ENCODE data around the gene EMC7. TPM values are rescaled to one million over a fixed set of nuclear protein-coding genes. Genes with fewer than 3 reads are reported as not detected.

The EMC7 gene
- total RNA-seq, 1 donor: 57.4 TPM

- TF ChIP-seq, protein P1, sequence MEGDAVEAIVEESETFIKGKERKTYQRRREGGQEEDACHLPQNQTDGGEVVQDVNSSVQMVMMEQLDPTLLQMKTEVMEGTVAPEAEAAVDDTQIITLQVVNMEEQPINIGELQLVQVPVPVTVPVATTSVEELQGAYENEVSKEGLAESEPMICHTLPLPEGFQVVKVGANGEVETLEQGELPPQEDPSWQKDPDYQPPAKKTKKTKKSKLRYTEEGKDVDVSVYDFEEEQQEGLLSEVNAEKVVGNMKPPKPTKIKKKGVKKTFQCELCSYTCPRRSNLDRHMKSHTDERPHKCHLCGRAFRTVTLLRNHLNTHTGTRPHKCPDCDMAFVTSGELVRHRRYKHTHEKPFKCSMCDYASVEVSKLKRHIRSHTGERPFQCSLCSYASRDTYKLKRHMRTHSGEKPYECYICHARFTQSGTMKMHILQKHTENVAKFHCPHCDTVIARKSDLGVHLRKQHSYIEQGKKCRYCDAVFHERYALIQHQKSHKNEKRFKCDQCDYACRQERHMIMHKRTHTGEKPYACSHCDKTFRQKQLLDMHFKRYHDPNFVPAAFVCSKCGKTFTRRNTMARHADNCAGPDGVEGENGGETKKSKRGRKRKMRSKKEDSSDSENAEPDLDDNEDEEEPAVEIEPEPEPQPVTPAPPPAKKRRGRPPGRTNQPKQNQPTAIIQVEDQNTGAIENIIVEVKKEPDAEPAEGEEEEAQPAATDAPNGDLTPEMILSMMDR (IDR thresholded peaks at IDR 0.05; ENCODE audit: insufficient read depth, low read depth, low read length): no peak
- no peak overlapping the region for H3K4me3 ChIP-seq (ENCODE audit: low read depth, low read length)
- DNase-seq (ENCODE audit: low read depth): no peak
Measured at GRCh38 chr15:34065941-34066340, 35.7 kb downstream of the EMC7 start.

GRCh38 chr15:34065261-34065660, 36.4 kb downstream of the EMC7 start:
- no peak for DNase-seq (ENCODE audit: low read depth)

DNA sequence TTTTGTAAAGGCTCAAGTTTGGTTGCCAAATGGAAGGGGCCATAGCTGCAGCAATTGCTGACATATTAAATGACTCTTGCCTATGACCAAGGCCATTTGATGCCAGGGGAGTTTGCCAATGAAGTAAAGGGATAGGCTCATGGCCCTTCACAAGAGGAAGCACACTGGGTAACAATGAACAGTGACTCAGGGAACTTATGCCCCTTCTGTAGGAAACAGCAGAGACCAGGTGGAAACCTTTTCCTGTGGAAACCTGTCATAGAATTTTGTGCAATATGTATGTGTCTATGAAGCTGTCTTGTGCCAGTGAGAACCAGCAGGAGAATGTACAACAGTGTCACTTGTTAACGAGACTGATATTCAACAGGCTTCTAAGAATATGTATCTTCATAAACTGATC, 37.2 kb downstream of the EMC7 start:
- TF ChIP-seq, protein P1 (IDR thresholded peaks at IDR 0.05; ENCODE audit: insufficient read depth, low read depth, low read length): no peak
- no peak overlapping the region for H3K4me3 ChIP-seq (ENCODE audit: low read depth, low read length)
- no peak for DNase-seq (ENCODE audit: low read depth)

More at GRCh38 chr15:34065261-34065660, 36.4 kb downstream of the EMC7 start:
- TF ChIP-seq, protein P1 (IDR thresholded peaks at IDR 0.05; ENCODE audit: insufficient read depth, low read depth, low read length): no peak
- no peak overlapping the region for H3K4me3 ChIP-seq (ENCODE audit: low read depth, low read length)

- H3K4me3 ChIP-seq (ENCODE audit: low read depth, low read length): no peak overlapping the region
- DNase-seq (ENCODE audit: low read depth): no peak
- TF ChIP-seq, protein P1 (IDR thresholded peaks at IDR 0.05; ENCODE audit: insufficient read depth, low read depth, low read length): no peak
Measured at GRCh38 chr15:34059946-34060345, 41.7 kb downstream of the EMC7 start.

- DNase-seq (ENCODE audit: low read depth): no peak
- TF ChIP-seq, protein P1 (IDR thresholded peaks at IDR 0.05; ENCODE audit: insufficient read depth, low read depth, low read length): no peak
- no peak overlapping the region for H3K4me3 ChIP-seq (ENCODE audit: low read depth, low read length)
Measured at GRCh38 chr15:34059476-34059875, 42.2 kb downstream of the EMC7 start.

GRCh38 chr15:34056911-34057310, 44.8 kb downstream of the EMC7 start:
- DNase-seq (ENCODE audit: low read depth): no peak
- TF ChIP-seq, protein P1 (IDR thresholded peaks at IDR 0.05; ENCODE audit: insufficient read depth, low read depth, low read length): no peak
- no peak overlapping the region for H3K4me3 ChIP-seq (ENCODE audit: low read depth, low read length)

DNA sequence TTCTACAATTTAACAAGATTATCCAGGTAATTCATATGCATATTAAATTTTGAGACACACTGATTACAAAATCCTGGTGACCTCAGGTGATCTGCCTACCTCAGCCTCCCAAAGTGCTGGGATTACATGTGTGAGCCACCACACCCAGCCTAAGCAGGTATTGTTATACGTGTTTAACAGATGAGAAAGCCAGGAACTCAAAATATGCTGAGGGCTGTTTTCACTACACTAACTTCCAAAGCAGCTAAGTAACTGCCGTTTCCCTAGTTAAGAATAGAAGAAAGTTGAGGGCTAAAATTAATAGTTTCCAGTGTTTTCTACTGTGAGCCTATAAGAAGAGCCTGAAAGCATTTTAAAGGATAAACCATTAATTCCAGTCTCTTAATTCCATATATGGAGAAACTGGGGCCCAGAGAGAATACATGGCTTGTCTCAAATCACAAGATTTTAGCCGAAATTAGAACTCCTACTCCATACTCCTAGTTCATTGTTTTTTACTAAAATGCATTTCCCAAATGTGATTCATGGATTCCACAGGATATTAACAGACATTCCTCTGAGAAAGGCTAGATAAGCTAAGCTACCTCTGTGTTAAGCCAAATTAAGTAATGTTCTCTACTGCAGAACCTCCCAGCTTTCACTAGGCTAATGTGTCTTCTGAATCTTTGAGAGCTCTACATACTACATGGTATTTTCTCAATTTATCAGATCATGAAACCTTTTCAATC, 45.6 kb downstream of the EMC7 start:
- TF ChIP-seq, protein P1 (IDR thresholded peaks at IDR 0.05; ENCODE audit: insufficient read depth, low read depth, low read length): no peak
- peak; percentile 81 for DNase-seq (ENCODE audit: low read depth)
- no peak overlapping the region for H3K4me3 ChIP-seq (ENCODE audit: low read depth, low read length)

All from fibroblast of villous mesenchyme (primary cell).